ENCODE measurements around the gene CLASP2.

The CLASP2 gene

DNA sequence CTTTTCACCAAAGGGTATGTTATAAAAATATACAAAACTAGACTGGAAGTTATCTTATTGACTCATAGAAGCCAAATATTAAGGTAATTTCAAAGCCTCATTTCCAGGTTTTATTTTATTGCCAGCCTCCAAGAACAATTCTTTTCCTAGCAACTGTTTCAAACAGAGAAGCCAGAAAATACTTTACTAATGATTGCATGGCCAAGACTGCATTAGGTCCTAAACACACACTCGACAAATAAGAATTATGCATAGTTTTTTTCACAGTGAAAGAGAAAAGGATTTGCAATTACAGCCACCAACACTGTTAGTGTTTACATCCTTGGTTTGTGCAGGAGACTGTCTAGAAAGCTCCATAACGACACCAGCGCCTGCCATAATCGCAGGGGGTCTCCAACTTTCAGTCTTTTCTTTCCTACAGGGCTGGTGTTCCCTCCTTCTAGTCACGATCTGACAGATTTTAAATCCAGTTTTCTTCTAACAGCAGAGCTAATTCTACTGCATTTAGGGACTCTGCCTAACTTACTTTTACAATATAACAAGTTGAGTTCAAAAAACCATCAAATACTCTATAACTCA, 58.1 kb downstream of the CLASP2 start:
- Histone ChIP-seq H3K4ac (ENCODE audit: low read depth, low read length) (no peak overlapping the region), H3K79me1 (ENCODE audit: low read length) (no peaks in the 10 kb centered on the region), H3K4me1 (ENCODE audit: control insufficient read depth in 1 of 2, insufficient read depth in 2 of 2, low read length in 2 of 2) (peaks cover 0 to 2% of the 10 kb centered on the region in 2 experiments), H3K18ac (ENCODE audit: low read length) (no peak overlapping the region), H2AK5ac (ENCODE audit: low read length) (no peak overlapping the region), H3K9ac (ENCODE audit: low read length) (no peak overlapping the region), H4K12ac (ENCODE audit: low read depth, low read length) (no peak overlapping the region), H2BK5ac (ENCODE audit: low read depth, low read length, poor library complexity) (no peak overlapping the region), H3K27ac (ENCODE audit: low read depth, low read length) (peak overlapping the region; percentile 4), H3K79me2 (ENCODE audit: control insufficient read depth, insufficient read depth, low read length, poor library complexity) (no peaks in the 10 kb centered on the region), H3K27me3 (ENCODE audit: insufficient read depth, low read length) (no peaks in the 10 kb centered on the region), H4K91ac (ENCODE audit: low read depth, low read length) (no peak overlapping the region), H2AFZ (ENCODE audit: insufficient read depth, low read length, poor library complexity) (no peak overlapping the region), H3K14ac (ENCODE audit: low read length) (no peak overlapping the region), H3K4me2 (ENCODE audit: low read length) (peak overlapping the region; percentile 73), H4K8ac (ENCODE audit: low read depth, low read length) (no peak overlapping the region), H3K9me3 (ENCODE audit: insufficient read depth, low read depth, low read length) (no peaks in the 10 kb centered on the region), H2BK12ac (ENCODE audit: low read length) (no peak overlapping the region), H3K4me3 (ENCODE audit: low read depth, low read length) (no peak overlapping the region), H3K36me3 (ENCODE audit: control insufficient read depth in 1 of 2, insufficient read depth in 2 of 2, low read length in 2 of 2) (no peaks in the 10 kb centered on the region), H2BK120ac (ENCODE audit: insufficient read depth, low read length, poor library complexity) (no peak overlapping the region), H3K23ac (ENCODE audit: low read length) (no peak overlapping the region)
- WGBS (ENCODE audit: extremely low coverage, insufficient coverage, insufficient read length): no CpG with 5 or more reads among the region's 5 CpGs
- DNase-seq: no peak

DNA sequence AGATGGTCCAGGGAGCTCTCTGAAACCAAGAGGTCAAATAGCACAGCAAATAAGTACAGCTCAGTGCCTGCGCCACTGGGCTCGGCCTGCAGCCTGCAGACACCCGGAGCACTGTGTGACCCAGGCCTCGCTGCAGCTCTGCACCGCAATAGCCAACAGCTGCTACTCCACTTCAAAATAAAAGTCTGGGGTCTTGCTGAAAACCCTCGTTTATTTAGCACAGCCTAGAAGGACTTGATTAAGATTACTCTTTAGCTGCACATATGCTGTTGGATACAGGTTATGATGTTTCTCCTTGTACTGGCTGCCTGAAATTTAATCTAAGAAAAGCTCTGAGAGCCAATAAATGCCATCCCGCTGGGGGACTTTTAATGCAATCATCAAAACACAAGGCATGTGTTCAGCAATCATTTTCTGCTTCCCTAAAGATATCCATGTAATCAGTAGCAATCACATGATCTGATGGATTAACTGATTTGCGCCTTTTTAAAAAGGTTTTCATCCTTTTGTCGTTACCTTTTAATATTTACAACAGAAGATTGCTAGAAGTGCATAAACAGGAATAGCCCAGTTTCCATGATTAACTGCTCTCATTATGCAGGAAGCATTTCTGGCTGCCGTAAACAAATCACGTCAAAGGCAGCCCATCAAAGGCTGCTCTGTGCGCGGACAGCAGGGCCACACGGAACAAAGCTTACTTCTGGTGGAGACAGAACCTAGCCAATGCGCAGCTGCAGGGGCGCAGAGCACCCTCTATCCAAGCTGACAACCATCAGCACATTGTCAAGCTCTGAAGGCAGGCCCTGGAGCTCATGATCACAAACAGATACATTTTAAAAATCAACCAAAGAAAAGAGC, 58.8 kb downstream of the CLASP2 start:
- Histone ChIP-seq H4K91ac (ENCODE audit: low read depth, low read length) (no peak overlapping the region), H2BK12ac (ENCODE audit: low read length) (no peak overlapping the region)
- no CpG with 5 or more reads among the region's 16 CpGs for WGBS (ENCODE audit: extremely low coverage, insufficient coverage, insufficient read length)

DNA sequence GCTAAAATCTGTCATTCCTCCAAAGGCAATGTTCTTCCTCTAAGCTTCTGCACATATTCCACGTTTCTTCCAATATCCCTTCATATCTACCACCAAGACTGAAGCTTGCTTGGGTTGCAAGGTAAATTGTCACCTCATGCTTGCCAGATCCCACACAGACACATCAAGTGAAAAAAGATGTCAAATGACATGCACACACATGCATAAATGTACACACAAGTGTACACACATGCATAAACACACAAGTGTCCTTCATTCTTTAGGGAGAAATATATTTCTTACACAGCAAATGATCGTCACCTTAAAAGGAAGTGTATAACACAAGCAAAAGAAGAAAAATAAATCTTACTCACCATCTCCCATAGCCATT, 59.4 kb downstream of the CLASP2 start:
- H2BK120ac ChIP-seq (ENCODE audit: insufficient read depth, low read length, poor library complexity): no peak overlapping the region
- no peak overlapping the region for H3K23ac ChIP-seq (ENCODE audit: low read length)
- H3K4ac ChIP-seq (ENCODE audit: low read depth, low read length): no peak overlapping the region
- H3K79me1 ChIP-seq (ENCODE audit: low read length): no peaks in the 10 kb centered on the region
- H3K18ac ChIP-seq (ENCODE audit: low read length): no peak overlapping the region
- H3K4me2 ChIP-seq (ENCODE audit: low read length): peak overlapping the region; percentile 73
- no peak overlapping the region for H2BK5ac ChIP-seq (ENCODE audit: low read depth, low read length, poor library complexity)
- no peak overlapping the region for H4K8ac ChIP-seq (ENCODE audit: low read depth, low read length)
- no peak overlapping the region for H4K91ac ChIP-seq (ENCODE audit: low read depth, low read length)
- DNase-seq: no peak
- H3K4me3 ChIP-seq (ENCODE audit: low read depth, low read length): no peak overlapping the region
- no peaks in the 10 kb centered on the region for H3K27me3 ChIP-seq (ENCODE audit: insufficient read depth, low read length)
- no peaks in the 10 kb centered on the region for H3K9me3 ChIP-seq (ENCODE audit: insufficient read depth, low read depth, low read length)
- no peaks in the 10 kb centered on the region for H3K36me3 ChIP-seq (ENCODE audit: control insufficient read depth in 1 of 2, insufficient read depth in 2 of 2, low read length in 2 of 2)
- no peak overlapping the region for H2AK5ac ChIP-seq (ENCODE audit: low read length)
- H3K9ac ChIP-seq (ENCODE audit: low read length): no peak overlapping the region
- H2BK12ac ChIP-seq (ENCODE audit: low read length): no peak overlapping the region
- no peak overlapping the region for H4K12ac ChIP-seq (ENCODE audit: low read depth, low read length)
- no CpG with 5 or more reads among the region's 2 CpGs for WGBS (ENCODE audit: extremely low coverage, insufficient coverage, insufficient read length)
- H3K4me1 ChIP-seq (ENCODE audit: control insufficient read depth in 1 of 2, insufficient read depth in 2 of 2, low read length in 2 of 2): peaks cover 0 to 2% of the 10 kb centered on the region in 2 experiments
- no peaks in the 10 kb centered on the region for H3K79me2 ChIP-seq (ENCODE audit: control insufficient read depth, insufficient read depth, low read length, poor library complexity)
- H3K14ac ChIP-seq (ENCODE audit: low read length): no peak overlapping the region
- H3K27ac ChIP-seq (ENCODE audit: low read depth, low read length): no peak overlapping the region
- H2AFZ ChIP-seq (ENCODE audit: insufficient read depth, low read length, poor library complexity): no peak overlapping the region

More for the DNA sequence above, 58.8 kb downstream of the CLASP2 start:
- no peak overlapping the region for H3K23ac ChIP-seq (ENCODE audit: low read length)
- H3K27me3 ChIP-seq (ENCODE audit: insufficient read depth, low read length): no peaks in the 10 kb centered on the region
- H2BK5ac ChIP-seq (ENCODE audit: low read depth, low read length, poor library complexity): no peak overlapping the region
- peak; percentile 17 to 55 for DNase-seq
- no peak overlapping the region for H2AK5ac ChIP-seq (ENCODE audit: low read length)
- no peaks in the 10 kb centered on the region for H3K36me3 ChIP-seq (ENCODE audit: control insufficient read depth in 1 of 2, insufficient read depth in 2 of 2, low read length in 2 of 2)
- no peak overlapping the region for H3K14ac ChIP-seq (ENCODE audit: low read length)
- peak overlapping the region; percentile 73 for H3K4me2 ChIP-seq (ENCODE audit: low read length)
- H3K79me1 ChIP-seq (ENCODE audit: low read length): no peaks in the 10 kb centered on the region
- no peak overlapping the region for H3K18ac ChIP-seq (ENCODE audit: low read length)
- H4K8ac ChIP-seq (ENCODE audit: low read depth, low read length): no peak overlapping the region
- H3K27ac ChIP-seq (ENCODE audit: low read depth, low read length): peak overlapping the region; percentile 29
- no peak overlapping the region for H3K4ac ChIP-seq (ENCODE audit: low read depth, low read length)
- H3K9ac ChIP-seq (ENCODE audit: low read length): no peak overlapping the region
- no peak overlapping the region for H2BK120ac ChIP-seq (ENCODE audit: insufficient read depth, low read length, poor library complexity)
- H3K4me1 ChIP-seq (ENCODE audit: control insufficient read depth in 1 of 2, insufficient read depth in 2 of 2, low read length in 2 of 2): peaks cover 0 to 2% of the 10 kb centered on the region in 2 experiments
- H2AFZ ChIP-seq (ENCODE audit: insufficient read depth, low read length, poor library complexity): no peak overlapping the region
- H3K4me3 ChIP-seq (ENCODE audit: low read depth, low read length): no peak overlapping the region
- no peaks in the 10 kb centered on the region for H3K79me2 ChIP-seq (ENCODE audit: control insufficient read depth, insufficient read depth, low read length, poor library complexity)
- H4K12ac ChIP-seq (ENCODE audit: low read depth, low read length): no peak overlapping the region
- no peaks in the 10 kb centered on the region for H3K9me3 ChIP-seq (ENCODE audit: insufficient read depth, low read depth, low read length)

DNA sequence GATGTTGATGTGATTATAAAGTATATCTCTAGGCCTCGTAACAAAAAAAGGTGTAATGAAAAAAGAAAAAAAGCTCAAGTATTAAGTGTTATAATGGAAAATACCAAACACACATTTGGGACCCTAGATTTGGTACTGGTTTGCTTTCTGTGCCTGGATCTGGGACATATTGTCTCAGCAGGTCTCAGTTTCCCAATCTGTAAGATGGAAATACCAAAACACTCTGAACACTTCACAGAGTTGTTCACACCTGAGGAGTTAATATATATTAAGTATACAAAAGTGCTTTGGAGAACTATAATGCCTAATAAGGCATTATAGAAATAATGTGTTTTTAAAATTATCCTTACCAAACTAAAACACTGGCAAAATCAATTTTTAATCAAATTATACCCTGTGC, 60.0 kb downstream of the CLASP2 start:
- Histone ChIP-seq H3K36me3 (ENCODE audit: control insufficient read depth in 1 of 2, insufficient read depth in 2 of 2, low read length in 2 of 2) (no peaks in the 10 kb centered on the region), H3K23ac (ENCODE audit: low read length) (no peak overlapping the region), H3K18ac (ENCODE audit: low read length) (no peak overlapping the region), H3K79me1 (ENCODE audit: low read length) (no peaks in the 10 kb centered on the region), H3K79me2 (ENCODE audit: control insufficient read depth, insufficient read depth, low read length, poor library complexity) (no peaks in the 10 kb centered on the region), H2AK5ac (ENCODE audit: low read length) (no peak overlapping the region), H2BK12ac (ENCODE audit: low read length) (no peak overlapping the region), H4K8ac (ENCODE audit: low read depth, low read length) (no peak overlapping the region), H2BK120ac (ENCODE audit: insufficient read depth, low read length, poor library complexity) (no peak overlapping the region), H3K14ac (ENCODE audit: low read length) (no peak overlapping the region), H3K4me2 (ENCODE audit: low read length) (no peak overlapping the region), H3K27me3 (ENCODE audit: insufficient read depth, low read length) (no peaks in the 10 kb centered on the region), H4K12ac (ENCODE audit: low read depth, low read length) (no peak overlapping the region), H3K27ac (ENCODE audit: low read depth, low read length) (no peak overlapping the region), H3K4me1 (ENCODE audit: control insufficient read depth in 1 of 2, insufficient read depth in 2 of 2, low read length in 2 of 2) (peaks cover 0 to 2% of the 10 kb centered on the region in 2 experiments), H3K9me3 (ENCODE audit: insufficient read depth, low read depth, low read length) (no peaks in the 10 kb centered on the region), H3K4ac (ENCODE audit: low read depth, low read length) (no peak overlapping the region), H4K91ac (ENCODE audit: low read depth, low read length) (no peak overlapping the region), H3K4me3 (ENCODE audit: low read depth, low read length) (no peak overlapping the region), H2BK5ac (ENCODE audit: low read depth, low read length, poor library complexity) (no peak overlapping the region), H2AFZ (ENCODE audit: insufficient read depth, low read length, poor library complexity) (no peak overlapping the region), H3K9ac (ENCODE audit: low read length) (no peak overlapping the region)
- no peak for DNase-seq
- WGBS (ENCODE audit: extremely low coverage, insufficient coverage, insufficient read length): no CpG with 5 or more reads among the region's 1 CpG

All from trophoblast cell (in vitro differentiated cells and primary cell).